GM18517 (cell line): ENCODE data around the gene TXNRD2.

Source experiments
- ATAC-seq: cut with Tn5 transposase; IDR thresholded peaks from one replicate; pipeline ENCODE4 v1.9.1; 2021; ENCODE audit warnings: mild to moderate bottlenecking, moderate library complexity; ENCODE audit not compliant: unreplicated experiment

Gene TXNRD2

DNA sequence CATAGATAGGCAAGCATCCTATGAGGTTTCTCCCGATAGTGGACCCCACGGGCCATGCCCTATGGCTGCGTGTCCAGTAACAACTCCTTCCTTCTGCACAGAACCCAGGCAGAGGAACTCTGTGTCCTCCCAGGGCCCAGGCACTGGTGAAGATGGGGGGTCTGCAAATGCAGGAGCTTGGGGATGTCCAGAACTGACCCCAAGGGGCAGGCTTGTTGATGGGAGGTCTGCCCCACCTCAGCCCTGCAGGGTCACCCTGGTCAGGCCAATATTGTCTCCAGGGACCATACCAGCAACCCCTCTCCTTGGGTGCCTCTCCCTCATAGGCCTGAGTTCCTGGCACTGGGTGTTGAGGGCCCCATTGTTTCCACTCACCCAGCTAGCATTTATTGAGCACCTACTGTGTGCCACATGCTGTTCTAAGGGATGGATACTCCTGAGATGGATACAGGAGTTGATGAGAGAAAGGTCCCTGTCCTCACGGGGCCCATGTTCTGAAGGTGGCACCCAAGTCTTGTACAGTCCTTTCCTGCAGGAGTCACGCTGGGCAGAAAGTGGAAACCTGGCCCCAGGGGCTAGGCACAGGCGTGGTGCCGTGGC, 26.3 kb upstream of the TXNRD2 start:
- ATAC-seq: no peak

DNA sequence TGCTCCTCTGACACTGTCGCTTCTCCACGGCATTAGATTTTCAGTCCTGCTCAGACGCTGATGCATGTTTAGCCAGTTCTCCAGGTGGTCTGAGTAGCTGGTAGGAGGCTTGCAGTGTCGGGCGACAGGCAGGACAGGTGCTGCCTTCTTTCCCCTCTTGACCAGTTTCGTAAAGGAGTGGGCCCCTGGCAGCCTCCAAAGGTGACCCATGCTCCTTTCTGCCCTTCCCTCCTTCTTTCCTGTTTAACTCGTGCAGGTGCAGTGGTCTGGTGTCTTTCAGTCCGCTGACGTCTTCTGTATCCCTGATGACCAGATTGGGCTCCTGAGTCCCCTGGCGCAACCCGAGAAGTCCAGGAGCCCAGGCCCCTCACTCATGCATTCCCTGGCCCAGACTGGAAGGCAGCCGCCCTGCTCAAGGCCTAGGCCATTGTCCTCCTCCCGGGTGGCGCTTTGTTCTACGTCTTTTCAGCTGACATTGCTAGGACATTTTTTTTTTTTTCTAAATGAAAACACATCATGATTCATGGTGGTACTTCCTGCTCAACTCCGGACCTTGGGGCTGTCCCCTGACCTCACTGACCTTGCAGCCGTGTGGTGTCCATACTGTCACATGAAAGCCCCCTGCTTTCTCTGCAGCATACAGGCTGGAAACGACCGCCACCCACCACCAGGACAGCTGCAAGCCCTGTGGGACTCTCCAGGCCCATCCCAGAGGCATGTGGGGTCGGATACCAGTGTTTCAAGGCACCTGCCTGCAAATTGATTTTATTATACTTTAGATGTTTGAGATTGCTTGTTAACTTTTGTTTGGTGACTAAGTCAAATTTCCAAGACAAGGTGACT, 25.5 kb upstream of the TXNRD2 start:
- no peak for ATAC-seq

DNA sequence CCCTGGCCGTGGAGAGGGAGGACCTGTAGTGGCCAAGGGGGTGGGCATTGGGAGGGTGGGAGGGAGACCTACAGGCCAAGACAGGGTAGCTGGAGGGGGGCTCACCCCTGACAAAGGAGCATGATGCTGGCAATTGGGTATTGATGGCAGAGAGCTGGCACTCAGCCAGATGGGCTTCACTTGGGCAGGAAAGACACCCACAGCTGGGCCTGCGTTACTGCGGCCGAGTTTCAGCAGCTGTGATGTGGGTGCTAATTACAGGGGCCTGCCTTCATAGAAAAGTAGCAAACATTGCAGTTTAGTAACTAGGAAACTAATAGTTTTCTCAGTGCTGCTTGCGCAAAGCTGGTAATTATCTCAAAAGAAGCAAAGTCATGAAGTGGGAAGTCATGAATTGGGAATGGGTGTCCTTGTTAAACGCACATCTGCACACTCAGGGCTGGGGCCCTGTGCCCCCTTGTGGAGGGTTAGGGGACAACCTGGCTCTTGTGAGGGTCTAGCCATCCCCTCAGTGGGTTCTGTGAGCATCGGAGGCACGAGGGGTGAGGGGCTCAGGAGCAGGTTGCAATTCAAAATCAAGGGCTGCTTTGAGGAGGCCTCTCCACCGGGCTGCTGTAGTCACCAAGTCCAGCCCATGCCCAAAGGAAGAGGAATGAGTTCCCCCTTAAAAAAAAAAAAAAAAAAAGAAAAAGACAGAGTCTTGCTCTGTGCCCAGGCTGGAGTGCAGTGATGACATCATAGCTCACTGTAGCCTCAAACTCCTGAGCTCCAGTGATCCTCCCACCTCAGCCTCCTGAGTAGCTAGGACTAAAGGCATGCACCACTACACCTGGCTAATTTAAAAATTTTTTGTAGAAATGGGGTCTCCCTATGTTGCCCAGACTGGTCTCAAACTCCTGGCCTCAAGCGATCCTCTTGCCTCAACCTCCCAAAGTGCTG, 24.4 kb upstream of the TXNRD2 start:
- ATAC-seq: no peak

DNA sequence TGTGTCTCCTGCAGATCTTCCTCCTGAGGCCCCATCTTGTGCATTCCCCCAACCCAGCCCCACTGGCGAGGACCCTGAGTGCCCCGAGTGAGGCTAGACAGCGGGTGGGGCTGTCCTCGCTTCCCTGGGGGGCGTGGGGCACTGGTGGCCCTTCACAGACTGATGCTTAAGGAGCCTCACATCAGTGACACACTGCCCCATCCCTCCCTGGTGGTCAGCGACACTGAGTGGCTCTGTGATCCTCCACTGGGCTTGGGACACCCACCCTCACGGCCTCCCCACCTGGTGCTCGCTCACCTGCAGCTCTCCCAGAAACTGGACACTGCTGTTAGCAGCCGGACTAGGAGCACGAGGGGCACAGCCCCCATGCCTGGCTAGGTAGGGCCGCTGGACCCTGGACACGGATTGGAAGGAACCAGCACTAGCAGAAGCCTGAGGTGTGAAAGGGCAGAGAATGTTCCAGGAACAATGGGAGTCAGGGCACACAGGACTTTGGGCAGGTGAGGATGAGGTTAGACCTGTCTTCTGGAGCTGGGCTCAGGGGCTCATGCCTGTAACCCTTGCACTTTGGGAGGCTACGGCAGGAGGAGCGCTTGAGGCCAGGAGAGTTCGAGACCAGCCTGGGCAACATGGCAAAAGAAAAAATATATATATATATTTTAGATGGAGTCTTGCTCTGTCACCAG, 23.2 kb upstream of the TXNRD2 start:
- ATAC-seq: no peak

DNA sequence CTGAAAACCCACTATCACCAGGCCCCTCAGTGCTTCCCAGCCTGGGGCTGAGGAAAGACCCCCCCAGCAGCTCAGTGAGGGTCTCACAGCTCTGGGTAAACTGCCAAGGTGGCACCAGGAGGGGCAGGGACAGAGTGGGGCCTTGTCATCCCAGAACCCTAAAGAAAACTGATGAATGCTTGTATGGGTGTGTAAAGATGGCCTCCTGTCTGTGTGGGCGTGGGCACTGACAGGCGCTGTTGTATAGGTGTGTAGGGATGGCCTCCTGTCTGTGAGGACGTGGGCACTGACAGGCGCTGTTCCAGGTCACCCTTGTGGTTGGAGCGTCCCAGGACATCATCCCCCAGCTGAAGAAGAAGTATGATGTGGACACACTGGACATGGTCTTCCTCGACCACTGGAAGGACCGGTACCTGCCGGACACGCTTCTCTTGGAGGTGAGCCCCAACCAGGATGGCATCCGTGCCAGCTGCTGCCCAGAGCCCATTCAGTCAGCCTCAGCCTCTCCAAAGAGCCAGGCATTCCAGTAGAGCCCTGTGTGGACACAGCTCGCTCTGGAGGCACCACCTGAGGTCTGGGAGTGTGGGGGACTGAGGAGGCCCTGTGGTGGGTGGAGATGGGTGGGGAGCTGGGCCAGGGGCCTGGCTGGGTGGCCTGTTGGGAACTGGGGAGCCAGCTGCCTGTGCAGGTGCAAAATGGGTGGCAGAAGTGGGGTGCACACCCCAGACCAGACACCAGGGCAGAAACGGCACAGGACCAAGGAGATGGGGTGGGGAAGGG, 22.4 kb upstream of the TXNRD2 start:
- ATAC-seq: no peak

DNA sequence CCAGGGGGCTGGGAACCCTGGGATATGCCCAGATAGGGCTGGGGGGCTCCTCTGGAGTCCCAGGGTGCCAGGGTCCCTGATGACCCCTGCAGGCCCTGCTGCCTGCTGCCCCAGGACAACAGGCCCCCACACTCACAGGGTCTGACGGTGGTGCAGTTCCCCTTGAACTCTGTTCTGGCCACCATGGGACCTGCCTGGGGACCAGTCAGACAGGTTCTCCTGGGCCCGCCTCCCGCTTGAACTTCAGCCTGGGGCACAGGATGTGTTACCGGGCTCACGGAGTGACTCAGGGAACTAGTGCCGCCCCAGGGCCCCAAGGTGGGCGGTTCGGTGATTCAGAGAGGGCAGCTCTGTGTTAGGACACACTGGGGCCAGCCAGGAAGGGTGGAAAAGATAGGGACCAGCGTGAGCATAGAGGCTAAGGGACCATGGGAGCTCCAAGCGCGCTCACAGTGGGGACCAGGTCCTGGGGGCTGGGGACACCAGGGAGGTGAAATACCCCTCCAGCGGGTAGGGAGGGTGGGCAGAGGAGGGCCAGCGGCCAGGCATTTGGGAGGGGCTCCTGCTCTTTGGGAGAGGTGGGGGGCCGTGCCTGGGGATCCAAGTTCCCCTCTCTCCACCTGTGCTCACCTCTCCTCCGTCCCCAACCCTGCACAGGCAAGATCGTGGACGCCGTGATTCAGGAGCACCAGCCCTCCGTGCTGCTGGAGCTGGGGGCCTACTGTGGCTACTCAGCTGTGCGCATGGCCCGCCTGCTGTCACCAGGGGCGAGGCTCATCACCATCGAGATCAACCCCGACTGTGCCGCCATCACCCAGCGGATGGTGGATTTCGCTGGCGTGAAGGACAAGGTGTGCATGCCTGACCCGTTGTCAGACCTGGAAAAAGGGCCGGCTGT, 21.5 kb upstream of the TXNRD2 start:
- no peak for ATAC-seq

DNA sequence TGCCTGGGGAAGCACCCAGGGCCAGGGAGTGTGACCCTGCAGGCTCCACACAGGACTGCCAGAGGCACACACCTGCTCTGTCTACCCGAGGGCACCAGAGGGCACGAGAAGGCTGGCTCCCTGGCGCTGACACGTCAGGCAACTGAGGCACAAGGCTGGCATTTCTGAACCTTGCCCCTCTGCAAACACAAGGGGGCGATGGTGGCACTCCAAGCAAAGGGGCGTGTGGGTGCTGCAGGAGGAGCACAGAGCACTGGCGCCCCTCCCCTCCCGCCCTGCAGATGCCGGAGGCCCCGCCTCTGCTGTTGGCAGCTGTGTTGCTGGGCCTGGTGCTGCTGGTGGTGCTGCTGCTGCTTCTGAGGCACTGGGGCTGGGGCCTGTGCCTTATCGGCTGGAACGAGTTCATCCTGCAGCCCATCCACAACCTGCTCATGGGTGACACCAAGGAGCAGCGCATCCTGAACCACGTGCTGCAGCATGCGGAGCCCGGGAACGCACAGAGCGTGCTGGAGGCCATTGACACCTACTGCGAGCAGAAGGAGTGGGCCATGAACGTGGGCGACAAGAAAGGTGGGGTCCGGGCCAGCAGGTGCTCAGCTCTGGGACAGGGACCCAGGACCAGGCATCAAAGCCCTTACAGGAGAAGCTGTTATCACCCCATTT, 20.8 kb upstream of the TXNRD2 start:
- ATAC-seq: no peak

DNA sequence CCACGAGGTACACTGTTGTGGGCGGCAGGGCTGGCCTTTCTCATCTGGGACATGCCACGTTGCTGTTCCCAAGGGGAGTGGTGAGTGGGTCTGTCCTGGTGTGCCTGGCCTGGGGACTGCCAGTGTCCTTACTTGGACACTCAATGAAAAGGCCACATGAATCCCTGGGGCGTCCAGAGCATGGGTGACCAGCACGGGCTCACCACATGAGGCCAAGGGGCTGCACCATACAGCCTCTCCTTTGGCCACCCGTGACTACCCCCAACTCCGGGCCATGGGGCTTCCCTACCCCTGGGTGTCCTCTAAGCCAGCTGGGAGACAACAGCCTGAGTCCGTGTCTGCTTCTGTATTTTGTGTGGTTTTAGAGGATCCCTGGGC, 20.2 kb upstream of the TXNRD2 start:
- ATAC-seq: no peak

DNA sequence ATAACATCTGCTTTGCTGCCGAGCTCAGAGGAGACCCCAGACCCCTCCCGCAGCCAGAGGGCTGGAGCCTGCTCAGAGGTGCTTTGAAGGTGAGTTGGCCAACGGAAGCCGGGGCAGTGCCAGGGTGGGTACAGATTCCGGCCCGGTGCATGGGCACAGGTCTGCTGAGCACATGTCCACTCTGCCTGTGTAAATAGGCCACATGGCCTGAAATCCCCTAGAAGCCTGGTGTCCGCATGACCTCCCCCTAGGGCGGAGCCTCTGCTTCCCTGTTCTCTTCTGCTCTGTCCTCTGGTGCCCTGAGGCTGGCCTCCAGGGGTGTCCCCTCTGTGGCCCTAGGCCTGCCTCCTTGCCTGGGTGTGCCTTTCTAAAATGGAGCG, 19.6 kb upstream of the TXNRD2 start:
- no peak for ATAC-seq

DNA sequence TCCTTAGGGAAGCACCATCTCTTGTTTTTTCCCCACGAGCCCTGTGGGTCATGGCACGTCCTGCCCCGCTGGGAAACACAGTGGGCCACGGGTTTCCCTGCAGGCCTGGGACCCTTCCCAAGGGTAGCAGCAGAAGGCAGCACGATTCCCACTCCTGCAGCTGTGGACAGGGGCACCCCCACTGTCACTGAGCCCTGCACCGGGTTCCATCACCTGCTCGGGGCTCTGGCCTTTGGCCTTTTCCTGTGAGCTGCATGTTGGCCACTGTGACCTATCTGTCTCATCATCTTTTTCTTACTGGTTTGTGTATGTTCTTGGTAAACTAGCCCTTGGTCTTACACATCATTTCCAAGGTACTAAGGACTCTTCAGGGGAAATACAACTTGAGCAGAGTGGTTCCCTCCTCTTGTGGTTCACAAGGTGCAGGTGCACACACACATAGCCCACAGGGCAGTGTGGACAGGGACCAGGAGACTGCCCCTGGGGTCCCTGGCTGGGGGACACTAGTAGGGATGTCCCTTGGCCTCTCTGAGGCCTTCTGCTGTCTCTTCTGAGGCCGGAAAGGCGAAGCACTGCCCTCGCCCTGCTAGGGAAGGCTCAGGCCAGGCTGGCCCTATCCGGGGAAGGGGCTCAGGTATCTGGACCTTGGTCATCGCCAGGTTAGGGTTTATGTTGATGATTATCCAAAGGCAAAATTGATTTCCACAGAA, 19.0 kb upstream of the TXNRD2 start:
- no peak for ATAC-seq

DNA sequence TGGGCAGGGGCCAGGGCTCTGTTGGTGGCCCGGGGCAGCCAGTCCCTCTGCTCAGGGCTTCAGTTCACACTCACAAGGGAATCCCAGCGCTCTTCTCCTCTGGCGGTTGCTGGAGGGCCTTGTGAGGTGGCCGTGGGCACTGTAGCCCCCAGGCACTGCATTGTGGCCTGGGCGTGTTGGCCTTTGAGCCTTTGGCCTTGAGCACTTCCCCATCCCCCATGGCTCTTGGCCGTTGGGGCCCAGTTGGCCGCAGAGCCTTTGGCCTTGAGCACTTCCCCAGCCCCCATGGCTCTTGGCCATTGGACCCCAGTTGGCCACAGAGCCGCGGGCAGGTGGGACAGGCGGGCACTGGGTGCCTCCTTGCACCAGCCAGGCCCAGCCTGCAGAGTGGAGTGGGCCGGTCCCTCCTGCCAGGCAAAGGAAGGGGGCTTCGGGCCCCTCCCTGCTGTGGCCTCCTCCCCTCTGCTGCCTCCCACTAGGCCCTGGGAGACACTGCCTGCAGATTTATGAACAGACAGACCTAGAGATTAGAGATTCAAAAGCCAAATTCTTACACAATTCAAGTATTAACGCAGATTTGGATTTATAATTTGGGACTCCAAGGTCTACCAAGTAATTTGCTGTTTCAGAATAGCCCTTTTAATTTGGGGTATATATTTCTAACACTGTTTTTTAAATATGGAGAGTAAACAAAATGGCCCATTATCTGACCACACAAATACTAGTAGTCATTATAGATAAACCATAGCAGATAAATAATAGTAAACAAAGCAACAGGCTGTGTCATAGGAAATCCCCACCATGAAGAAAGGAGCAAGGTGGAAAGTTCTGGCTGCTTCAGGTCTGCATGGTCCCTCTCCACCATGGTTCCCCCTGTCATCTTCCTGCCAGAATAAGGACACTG, 18.2 kb upstream of the TXNRD2 start:
- ATAC-seq: no peak

DNA sequence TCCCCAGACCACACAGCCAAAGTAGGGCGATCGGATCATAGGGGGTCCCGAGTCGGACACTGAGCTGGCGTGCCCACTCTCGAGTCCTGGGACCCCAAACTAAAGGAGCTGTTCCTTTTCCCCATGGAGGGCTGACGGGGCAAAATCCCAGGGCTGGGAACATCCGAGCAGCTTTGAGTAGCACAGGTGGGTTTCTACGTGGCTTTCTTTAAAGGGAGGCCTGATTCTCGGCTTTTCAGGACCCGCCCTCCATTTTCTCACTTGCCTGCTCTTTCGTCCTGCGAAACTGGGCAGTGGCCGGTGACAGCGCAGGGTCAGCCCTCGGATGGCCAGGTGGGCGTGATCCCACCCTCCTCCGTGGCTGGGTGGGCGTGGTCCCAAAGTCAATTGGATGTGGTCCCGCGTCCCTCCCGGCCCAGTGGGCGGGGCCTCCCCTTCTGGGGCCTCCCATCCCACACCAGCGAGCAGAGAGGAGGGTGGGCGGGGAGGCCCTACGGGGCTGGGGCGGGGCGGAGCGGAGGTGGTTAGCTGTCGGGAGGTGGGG, 17.5 kb upstream of the TXNRD2 start:
- no peak for ATAC-seq

DNA sequence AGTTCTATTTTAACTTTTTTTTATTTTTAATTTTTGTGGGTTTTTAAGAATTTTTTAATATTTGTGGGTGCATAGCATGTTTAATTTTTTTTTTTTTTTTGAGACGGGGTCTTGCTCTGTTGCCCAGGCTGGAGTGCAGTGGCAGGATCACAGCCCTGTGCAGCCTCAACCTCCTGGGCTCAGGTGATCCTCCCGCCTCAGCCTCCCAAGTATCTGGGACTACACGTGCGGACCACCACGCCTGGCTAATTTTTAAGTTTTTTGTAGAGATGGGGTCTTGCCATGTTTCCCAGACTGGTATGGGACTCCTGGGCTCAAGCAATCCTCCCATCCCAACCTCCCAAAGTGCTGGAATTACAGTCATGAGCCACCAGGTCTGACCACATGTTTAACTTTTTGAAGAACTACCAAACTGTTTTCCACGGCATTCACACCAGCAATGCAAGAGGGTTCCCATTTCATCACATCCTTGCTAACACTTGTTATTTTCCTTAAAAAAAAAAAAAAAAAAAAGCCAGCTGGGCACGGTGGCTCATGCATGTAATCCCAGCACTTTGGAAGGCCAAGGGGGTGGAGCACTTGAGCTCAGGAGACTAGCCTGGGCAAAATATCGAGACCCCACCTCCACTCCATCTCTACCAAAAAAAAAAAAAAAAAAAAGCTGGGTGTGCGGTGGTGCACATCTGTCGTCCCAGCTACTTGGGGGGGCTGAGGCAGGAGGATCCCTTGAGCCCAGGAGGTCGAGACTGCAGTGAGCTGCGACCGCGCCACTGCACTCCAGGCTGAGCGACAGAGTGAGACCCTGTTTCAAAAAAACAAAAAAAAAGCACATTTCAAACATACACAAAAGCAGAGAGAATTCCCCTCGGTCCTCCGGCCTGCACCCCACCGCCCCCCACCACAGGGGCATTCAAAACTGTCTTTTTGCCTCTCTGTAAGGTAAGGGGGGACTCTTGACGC, 16.7 kb upstream of the TXNRD2 start:
- ATAC-seq: no peak

DNA sequence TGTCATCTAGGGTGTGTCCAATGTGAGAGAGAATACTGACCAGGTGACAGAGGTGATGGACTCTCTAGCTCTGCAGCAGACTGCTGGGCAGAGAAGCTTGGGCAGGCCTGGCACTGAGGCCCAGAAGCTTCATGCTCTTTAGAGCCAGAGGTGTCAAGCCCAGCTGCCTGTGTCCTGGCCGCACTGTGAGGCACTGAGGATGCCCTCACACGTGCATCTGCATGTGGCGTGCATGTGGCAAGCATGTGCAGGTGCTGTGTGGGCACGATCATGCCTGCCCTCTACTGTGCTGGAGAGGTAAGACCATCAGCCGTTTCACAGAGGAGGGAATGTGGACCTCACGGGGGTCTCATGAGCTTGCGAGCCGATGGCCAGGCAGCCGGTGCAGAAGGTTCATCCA, 15.8 kb upstream of the TXNRD2 start:
- ATAC-seq: no peak

DNA sequence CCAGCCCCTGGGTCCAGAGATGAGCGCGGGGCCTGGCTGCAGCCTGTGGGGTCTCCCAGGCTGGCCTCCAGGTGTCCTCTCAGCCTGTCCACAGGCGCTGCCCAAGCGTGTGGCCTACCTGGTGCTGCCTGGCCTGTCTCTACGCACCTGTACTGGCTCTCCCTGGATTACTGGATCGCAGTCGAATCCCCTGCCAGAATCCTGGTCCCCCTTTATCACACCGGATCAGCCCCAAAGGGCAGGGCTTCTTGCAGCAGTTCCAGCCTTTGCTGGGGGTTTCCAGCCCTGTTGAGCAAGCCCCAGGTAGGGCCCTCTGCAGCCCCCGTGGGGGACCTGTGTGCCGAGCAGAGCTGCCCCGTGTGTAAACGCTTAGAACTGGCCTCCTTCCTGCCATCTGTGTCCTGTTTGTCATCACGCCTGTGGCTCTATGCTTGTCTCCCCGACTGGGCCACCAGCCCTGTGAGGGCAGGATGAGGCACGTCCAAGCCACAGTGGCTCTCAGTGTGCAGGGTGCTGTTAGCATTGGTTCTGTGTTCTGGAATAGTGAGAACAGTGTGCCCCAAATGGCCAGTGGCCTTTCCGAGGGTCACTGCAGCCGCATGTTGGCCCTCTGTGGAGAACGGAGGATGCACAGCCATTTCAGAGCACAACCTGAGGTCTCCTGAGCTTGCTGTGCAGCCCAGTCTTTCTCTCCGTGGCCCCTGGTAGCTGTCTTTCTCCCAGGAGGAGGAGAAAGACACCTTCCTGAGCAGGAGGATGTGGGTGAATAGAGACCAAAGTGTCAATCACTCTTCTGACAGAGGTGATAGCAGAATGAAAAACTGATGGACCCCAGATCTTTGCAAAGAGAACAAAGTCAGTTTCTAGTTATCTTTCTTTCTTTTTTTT, 13.9 kb upstream of the TXNRD2 start:
- no peak for ATAC-seq
